HEK293 (cell line): ENCODE results near the gene CYS1.

Experiments used
- TCF7L2 ChIP-seq: IDR thresholded peaks from 2 replicates; pipeline ENCODE4 v1.6.1; 2011; ENCODE audit warnings: low read depth, mild to moderate bottlenecking, inconsistent platforms, low read length, moderate library complexity, borderline replicate concordance
- ZNF600 ChIP-seq: fragments of 450-650 bp; formaldehyde crosslinking; IDR thresholded peaks from 2 replicates; pipeline ENCODE4 v1.5.1; 2016; ENCODE audit warnings: missing biosample characterization, missing genetic modification characterization
- ZNF707 ChIP-seq: fragments of 450-650 bp; formaldehyde crosslinking; IDR thresholded peaks from 2 replicates; pipeline ENCODE4 v1.5.1; 2016; ENCODE audit warnings: missing biosample characterization, missing genetic modification characterization
- TF ChIP-seq, protein P1 (sequence below): fragments of 450-650 bp; formaldehyde crosslinking; IDR thresholded peaks from 2 replicates; pipeline ENCODE4 v1.5.1; 2016; ENCODE audit warnings: missing biosample characterization, missing genetic modification characterization

DNA sequence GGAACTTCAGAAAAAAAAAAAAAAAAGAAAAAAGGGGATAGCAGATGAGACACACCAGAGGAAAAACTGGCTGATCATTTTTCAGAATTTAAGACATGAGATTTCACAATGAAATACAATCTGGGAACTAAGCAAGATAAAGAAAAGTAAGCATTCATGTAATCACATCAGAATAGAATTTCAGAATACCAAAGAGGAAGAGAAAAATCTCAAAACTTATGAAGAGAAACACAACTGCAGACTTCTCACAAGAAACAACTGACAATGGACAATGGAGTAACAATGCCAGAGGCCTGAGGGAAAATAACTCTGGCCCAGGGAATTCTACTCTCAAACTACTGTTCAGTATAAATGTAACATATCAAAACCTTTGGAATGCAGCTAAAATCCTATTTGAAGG is 29.1 kb upstream of the CYS1 start:
- TF ChIP-seq TCF7L2 (no peak), ZNF707 (tag by site-specific recombination) (no peak), ZNF600 (no peak)
- TF ChIP-seq, protein P1, sequence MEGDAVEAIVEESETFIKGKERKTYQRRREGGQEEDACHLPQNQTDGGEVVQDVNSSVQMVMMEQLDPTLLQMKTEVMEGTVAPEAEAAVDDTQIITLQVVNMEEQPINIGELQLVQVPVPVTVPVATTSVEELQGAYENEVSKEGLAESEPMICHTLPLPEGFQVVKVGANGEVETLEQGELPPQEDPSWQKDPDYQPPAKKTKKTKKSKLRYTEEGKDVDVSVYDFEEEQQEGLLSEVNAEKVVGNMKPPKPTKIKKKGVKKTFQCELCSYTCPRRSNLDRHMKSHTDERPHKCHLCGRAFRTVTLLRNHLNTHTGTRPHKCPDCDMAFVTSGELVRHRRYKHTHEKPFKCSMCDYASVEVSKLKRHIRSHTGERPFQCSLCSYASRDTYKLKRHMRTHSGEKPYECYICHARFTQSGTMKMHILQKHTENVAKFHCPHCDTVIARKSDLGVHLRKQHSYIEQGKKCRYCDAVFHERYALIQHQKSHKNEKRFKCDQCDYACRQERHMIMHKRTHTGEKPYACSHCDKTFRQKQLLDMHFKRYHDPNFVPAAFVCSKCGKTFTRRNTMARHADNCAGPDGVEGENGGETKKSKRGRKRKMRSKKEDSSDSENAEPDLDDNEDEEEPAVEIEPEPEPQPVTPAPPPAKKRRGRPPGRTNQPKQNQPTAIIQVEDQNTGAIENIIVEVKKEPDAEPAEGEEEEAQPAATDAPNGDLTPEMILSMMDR (tag by site-specific recombination): no peak
